Activated naive CD4-positive, alpha-beta T cell (primary cell): Measurements from ENCODE around the gene GMIP.

Experiments used
- DNase-seq, 4 experiments: peaks; one replicate each; lab custom pipeline; 2025; lab: John Stamatoyannopoulos, UW

Gene GMIP

GRCh38 chr19:19657397-19657783 is 13.9 kb upstream of the GMIP start:
- DNase-seq: no peak

- no peak for DNase-seq
Measured at GRCh38 chr19:19656451-19657396, 13.3 kb upstream of the GMIP start.

- DNase-seq: no peak
Measured at GRCh38 chr19:19655641-19656343, 12.3 kb upstream of the GMIP start.

- DNase-seq: no peak
Measured at GRCh38 chr19:19655051-19655594, 11.7 kb upstream of the GMIP start.

- no peak for DNase-seq
Measured at GRCh38 chr19:19654441-19654840, 11.0 kb upstream of the GMIP start.

GRCh38 chr19:19653597-19654147 is 10.2 kb upstream of the GMIP start:
- no peak for DNase-seq

- no peak for DNase-seq
Measured at GRCh38 chr19:19652482-19653295, 9.2 kb upstream of the GMIP start.

GRCh38 chr19:19651076-19651475 is 7.6 kb upstream of the GMIP start:
- no peak for DNase-seq

- no peak for DNase-seq
Measured at GRCh38 chr19:19650331-19650730, 6.9 kb upstream of the GMIP start.

- DNase-seq: no peak
Measured at GRCh38 chr19:19649580-19649995, 6.1 kb upstream of the GMIP start.

- DNase-seq: no peak
Measured at GRCh38 chr19:19649155-19649554, 5.7 kb upstream of the GMIP start.

GRCh38 chr19:19647037-19647835 is 3.8 kb upstream of the GMIP start:
- no peak for DNase-seq

- no peak for DNase-seq
Measured at GRCh38 chr19:19645233-19645870, 1.9 kb upstream of the GMIP start.

- no peak for DNase-seq
Measured at GRCh38 chr19:19644054-19644388, 564 bp upstream of the GMIP start.

GRCh38 chr19:19642506-19643157 is 825 bp downstream of the GMIP start:
- peak in 1 of 4 experiments; percentile 8 for DNase-seq

GRCh38 chr19:19637523-19638251 is 5.8 kb downstream of the GMIP start:
- DNase-seq: no peak

- DNase-seq: no peak
Measured at GRCh38 chr19:19637186-19637522, 6.3 kb downstream of the GMIP start.

GRCh38 chr19:19636573-19637185 is 6.8 kb downstream of the GMIP start:
- DNase-seq: no peak

- no peak for DNase-seq
Measured at GRCh38 chr19:19635313-19635702, 8.1 kb downstream of the GMIP start.
